Adipocyte (in vitro differentiated cells): ENCODE data around the gene ACADVL.
A peak's percentile ranks its signal among the peaks of the same experiment; 100 is the strongest.

Experiments used
- DNase-seq: peaks from one replicate; pipeline ENCODE4 v3.0.0-alpha.2; 2015; ENCODE audit warnings: low read depth
- H3K27me3 ChIP-seq: replicated peaks from 2 replicates; pipeline ENCODE4 v1.7.0; 2013; ENCODE audit warnings: mild to moderate bottlenecking, low read length, moderate library complexity; ENCODE audit not compliant: control insufficient read depth, insufficient read depth
- H3K36me3 ChIP-seq: 2 replicates; pipeline ENCODE4 v1.7.0; 2013; ENCODE audit warnings: low read length, mild to moderate bottlenecking, moderate library complexity; ENCODE audit not compliant: control insufficient read depth, insufficient read depth, severe bottlenecking
- H3K4me1 ChIP-seq: 2 replicates; pipeline ENCODE4 v1.7.0; 2013; ENCODE audit warnings: mild to moderate bottlenecking, low read length, moderate library complexity; ENCODE audit not compliant: control insufficient read depth, insufficient read depth
- H3K4me3 ChIP-seq: 2 replicates; pipeline ENCODE4 v1.7.0; 2013; ENCODE audit warnings: mild to moderate bottlenecking, low read length, moderate library complexity
- H3K9ac ChIP-seq: 2 replicates; pipeline ENCODE4 v1.7.0; 2013; ENCODE audit warnings: mild to moderate bottlenecking, low read length, moderate library complexity
- H3K9me3 ChIP-seq: 2 replicates; pipeline ENCODE4 v1.7.0; 2013; ENCODE audit warnings: mild to moderate bottlenecking, low read length, moderate library complexity; ENCODE audit not compliant: control insufficient read depth

Gene ACADVL

DNA sequence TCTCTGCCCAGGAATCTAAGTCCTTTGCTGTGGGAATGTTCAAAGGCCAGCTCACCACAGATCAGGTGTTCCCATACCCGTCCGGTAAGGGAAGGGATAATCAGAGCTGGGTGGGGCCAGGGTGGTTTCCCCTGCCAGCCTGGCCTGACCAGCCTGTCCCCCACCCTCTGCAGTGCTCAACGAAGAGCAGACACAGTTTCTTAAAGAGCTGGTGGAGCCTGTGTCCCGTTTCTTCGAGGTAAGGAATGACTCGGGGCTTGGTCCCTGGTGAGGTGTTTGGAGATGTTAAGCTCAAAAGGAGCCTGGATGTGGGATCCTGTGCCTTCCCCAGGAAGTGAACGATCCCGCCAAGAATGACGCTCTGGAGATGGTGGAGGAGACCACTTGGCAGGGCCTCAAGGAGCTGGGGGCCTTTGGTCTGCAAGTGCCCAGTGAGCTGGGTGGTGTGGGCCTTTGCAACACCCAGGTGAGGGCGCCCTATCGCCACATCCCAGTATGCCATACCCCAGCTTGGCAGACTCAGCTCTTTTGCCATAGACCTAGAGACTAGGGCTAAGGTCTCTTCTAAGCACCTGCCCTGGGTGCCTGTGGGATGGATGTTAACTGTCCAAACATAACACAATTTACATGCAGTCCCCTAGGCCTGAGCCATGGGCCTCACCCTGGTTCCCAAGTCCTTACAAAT, 997 bp downstream of the ACADVL start:
- Histone ChIP-seq H3K9ac (peak overlapping the region; percentile 98), H3K27me3 (no peaks in the 10 kb centered on the region), H3K4me1 (peaks cover 65% of the 10 kb centered on the region), H3K9me3 (no peaks in the 10 kb centered on the region), H3K36me3 (peaks cover 40% of the 10 kb centered on the region), H3K4me3 (peak overlapping the region; percentile 92)
- peak; percentile 68 for DNase-seq

DNA sequence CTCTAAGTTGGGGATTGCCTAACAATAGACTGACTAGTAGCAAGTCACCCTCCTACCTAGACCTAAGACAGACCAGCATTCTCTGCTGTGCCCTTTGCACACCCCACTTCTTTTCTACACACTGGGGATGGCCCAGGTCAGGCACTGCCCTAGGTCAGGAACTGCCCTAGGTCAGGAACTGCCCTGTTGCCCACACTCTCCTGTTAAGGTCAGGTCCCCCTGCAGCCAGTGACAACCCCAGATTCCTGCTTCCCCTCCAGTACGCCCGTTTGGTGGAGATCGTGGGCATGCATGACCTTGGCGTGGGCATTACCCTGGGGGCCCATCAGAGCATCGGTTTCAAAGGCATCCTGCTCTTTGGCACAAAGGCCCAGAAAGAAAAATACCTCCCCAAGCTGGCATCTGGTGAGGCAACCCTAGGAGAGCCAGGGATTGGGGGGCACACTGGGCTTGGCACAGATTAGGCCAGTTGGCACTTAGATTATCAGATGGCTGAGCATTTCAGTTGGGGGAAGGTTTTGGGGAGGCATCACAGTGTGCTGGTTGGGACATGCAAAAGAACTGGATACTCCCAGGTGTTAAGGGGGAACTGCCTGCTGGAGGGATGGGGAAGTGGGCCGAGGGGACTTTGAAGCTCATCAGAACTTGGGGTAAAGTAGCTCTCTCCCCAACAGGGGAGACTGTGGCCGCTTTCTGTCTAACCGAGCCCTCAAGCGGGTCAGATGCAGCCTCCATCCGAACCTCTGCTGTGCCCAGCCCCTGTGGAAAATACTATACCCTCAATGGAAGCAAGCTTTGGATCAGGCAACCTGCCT, 1.7 kb downstream of the ACADVL start:
- peaks cover 47% of the 10 kb centered on the region for H3K36me3 ChIP-seq
- no peaks in the 10 kb centered on the region for H3K27me3 ChIP-seq
- peak overlapping the region; percentile 98 for H3K9ac ChIP-seq
- DNase-seq, result no peak
- peak overlapping the region; percentile 92 for H3K4me3 ChIP-seq
- peaks cover 58% of the 10 kb centered on the region for H3K4me1 ChIP-seq
- no peaks in the 10 kb centered on the region for H3K9me3 ChIP-seq

DNA sequence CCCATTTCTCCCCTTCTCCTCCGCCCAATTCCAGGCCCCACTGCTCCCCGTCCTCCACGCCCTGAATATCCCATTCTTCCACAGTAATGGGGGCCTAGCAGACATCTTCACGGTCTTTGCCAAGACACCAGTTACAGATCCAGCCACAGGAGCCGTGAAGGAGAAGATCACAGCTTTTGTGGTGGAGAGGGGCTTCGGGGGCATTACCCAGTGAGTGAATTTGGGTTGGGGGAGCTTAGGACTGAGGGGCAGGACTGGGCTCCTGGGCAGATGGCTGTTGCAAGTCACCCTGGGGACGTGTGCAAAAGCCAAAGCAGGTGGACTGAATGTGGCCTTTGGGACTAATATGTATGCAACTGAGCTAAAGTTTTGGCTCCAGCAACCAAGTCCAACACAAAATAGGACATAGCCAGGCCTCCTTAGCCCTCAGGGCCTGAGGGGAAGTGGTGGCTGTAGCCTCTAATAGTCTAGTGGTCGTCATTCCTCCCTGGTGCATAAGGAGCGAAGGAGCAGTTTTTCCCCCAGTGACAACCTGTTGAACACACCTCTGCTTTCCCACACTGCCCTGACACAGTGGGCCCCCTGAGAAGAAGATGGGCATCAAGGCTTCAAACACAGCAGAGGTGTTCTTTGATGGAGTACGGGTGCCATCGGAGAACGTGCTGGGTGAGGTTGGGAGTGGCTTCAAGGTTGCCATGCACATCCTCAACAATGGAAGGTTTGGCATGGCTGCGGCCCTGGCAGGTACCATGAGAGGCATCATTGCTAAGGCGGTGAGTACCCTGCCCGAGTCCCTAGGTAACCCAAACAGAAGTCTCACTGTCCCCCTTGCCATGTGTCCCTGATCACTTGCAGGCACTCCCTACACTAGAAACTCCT, 2.6 kb downstream of the ACADVL start:
- H3K4me1 ChIP-seq, result peaks cover 54% of the 10 kb centered on the region
- DNase-seq, result no peak
- H3K4me3 ChIP-seq, result no peak overlapping the region
- H3K9ac ChIP-seq, result peak overlapping the region; percentile 98
- H3K36me3 ChIP-seq, result peaks cover 56% of the 10 kb centered on the region
- H3K9me3 ChIP-seq, result no peaks in the 10 kb centered on the region
- no peaks in the 10 kb centered on the region for H3K27me3 ChIP-seq

DNA sequence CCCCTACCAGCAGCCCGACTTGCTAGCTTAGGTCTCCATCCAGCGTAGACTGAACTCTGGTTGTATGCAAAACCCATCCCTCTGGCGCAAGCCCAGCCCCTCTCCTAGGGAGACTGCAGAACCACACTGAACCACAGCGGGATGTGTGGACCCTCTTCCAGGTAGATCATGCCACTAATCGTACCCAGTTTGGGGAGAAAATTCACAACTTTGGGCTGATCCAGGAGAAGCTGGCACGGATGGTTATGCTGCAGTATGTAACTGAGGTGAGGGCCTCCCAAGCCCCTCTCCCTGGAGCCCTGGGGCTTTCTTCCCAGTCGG, 3.2 kb downstream of the ACADVL start:
- Histone ChIP-seq H3K36me3 (peaks cover 61% of the 10 kb centered on the region), H3K4me1 (peaks cover 50% of the 10 kb centered on the region), H3K9ac (no peak overlapping the region), H3K4me3 (no peak overlapping the region), H3K27me3 (no peaks in the 10 kb centered on the region), H3K9me3 (no peaks in the 10 kb centered on the region)
- no peak for DNase-seq

DNA sequence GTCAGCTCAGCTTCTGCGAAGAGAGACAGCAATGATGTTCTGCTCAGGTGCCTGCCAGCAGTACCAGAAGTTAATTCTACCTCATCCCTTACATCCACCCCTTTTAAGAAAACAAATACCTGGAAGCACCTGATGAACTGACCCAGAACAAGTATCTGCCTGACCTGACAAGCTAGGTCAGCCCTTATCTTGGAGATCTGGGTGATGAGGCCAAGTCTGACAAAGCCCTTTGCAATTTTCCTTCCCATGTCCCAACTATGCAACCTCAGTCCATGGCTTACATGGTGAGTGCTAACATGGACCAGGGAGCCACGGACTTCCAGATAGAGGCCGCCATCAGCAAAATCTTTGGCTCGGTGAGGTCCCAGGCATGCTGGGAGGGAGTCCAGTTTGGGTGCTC, 3.6 kb downstream of the ACADVL start:
- Histone ChIP-seq H3K4me1 (peaks cover 49% of the 10 kb centered on the region), H3K9me3 (no peaks in the 10 kb centered on the region), H3K36me3 (peaks cover 66% of the 10 kb centered on the region), H3K27me3 (no peaks in the 10 kb centered on the region), H3K9ac (peak overlapping the region; percentile 23), H3K4me3 (no peak overlapping the region)
- no peak for DNase-seq

DNA sequence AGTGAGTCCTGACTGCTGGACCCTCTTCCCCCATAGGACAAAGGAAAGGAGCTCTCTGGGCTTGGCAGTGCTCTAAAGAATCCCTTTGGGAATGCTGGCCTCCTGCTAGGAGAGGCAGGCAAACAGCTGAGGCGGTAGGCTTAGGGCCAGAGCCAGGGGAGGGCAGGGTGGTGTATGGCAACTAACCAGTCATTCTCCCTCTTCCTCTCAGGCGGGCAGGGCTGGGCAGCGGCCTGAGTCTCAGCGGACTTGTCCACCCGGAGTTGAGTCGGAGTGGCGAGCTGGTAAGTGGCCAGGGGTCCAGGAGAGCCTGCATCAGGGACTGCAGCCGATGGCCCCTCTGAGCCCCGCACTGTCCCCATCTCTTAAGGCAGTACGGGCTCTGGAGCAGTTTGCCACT, 4.4 kb downstream of the ACADVL start:
- Histone ChIP-seq H3K27me3 (no peaks in the 10 kb centered on the region), H3K36me3 (peaks cover 73% of the 10 kb centered on the region), H3K9ac (peak overlapping the region; percentile 23), H3K9me3 (no peaks in the 10 kb centered on the region), H3K4me1 (peaks cover 44% of the 10 kb centered on the region), H3K4me3 (no peak overlapping the region)
- DNase-seq, result no peak

DNA sequence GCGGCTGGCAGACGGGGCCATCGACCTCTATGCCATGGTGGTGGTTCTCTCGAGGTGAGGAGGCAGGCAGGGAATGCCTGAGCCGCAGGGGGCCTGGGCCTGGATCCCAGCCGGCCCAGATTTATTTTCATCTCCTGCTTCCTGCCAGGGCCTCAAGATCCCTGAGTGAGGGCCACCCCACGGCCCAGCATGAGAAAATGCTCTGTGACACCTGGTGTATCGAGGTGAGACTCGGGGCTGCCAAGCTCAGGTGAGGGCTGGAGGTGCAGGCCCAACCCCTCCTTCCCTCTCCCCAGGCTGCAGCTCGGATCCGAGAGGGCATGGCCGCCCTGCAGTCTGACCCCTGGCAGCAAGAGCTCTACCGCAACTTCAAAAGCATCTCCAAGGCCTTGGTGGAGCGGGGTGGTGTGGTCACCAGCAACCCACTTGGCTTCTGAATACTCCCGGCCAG, 4.9 kb downstream of the ACADVL start:
- peaks cover 39% of the 10 kb centered on the region for H3K4me1 ChIP-seq
- no peak overlapping the region for H3K4me3 ChIP-seq
- H3K9me3 ChIP-seq, result no peaks in the 10 kb centered on the region
- no peak overlapping the region for H3K9ac ChIP-seq
- H3K36me3 ChIP-seq, result peaks cover 79% of the 10 kb centered on the region
- DNase-seq, result no peak
- no peaks in the 10 kb centered on the region for H3K27me3 ChIP-seq

DNA sequence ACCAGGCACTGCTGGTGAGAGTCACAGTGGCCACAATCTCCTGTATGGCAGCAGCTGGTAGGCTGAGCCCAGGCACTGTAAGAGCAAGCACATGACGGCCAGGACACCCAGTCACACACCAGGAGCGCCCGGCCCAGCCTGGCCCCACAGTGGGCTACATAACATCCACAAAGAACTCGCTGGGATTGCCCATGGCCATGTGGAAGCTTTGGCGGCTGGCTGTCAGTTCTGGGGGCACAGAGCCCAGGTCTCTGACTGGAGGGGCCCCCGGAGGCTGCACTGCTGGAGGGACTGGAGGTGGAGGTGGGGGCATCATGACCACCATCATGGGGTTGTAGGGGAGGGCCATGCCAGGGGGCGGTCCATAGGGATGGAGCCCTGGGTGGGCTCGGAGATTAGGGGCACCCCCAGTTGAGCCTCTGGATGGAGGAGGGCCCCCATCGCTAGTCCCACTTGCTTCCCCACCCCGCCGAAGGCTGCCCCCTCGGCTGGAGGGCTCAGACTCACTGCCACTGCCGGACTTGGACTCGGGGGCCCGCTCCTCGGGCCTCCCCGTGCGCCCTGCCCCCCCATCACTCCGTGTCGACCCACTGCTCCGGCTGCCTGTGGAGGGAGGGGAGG, 6.1 kb downstream of the ACADVL start:
- DNase-seq, result no peak
- Histone ChIP-seq H3K9me3 (no peaks in the 10 kb centered on the region), H3K4me1 (peaks cover 34% of the 10 kb centered on the region), H3K4me3 (no peak overlapping the region), H3K36me3 (peaks cover 88% of the 10 kb centered on the region), H3K9ac (no peak overlapping the region), H3K27me3 (no peaks in the 10 kb centered on the region)

- Histone ChIP-seq H3K9me3 (no peaks in the 10 kb centered on the region), H3K27me3 (no peaks in the 10 kb centered on the region), H3K4me3 (no peak overlapping the region), H3K36me3 (peaks cover 83% of the 10 kb centered on the region), H3K4me1 (peaks cover 26% of the 10 kb centered on the region), H3K9ac (no peak overlapping the region)
- DNase-seq, result no peak
These were observed 7.3 kb downstream of the ACADVL start for GRCh38 chr17:7226721-7227710.

DNA sequence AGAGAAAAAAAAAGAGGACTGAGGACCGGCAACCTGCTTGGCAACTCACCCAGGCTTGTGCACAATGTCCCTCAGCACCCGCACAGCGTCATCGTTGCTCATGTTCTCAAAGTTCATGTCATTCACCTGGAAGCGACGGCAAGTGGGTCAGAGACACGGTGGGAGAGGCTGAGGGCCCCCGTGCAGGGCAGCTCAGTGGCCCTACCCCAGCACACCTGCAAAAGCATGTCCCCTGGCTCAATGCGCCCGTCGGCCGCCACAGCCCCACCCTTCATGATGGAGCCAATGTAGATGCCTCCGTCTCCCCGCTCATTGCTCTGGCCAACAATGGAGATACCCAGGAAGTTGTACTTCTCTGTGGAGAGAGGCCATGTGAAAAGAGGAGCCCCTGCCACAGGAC, 9.2 kb downstream of the ACADVL start:
- H3K4me3 ChIP-seq, result no peak overlapping the region
- no peak for DNase-seq
- no peak overlapping the region for H3K9ac ChIP-seq
- no peaks in the 10 kb centered on the region for H3K9me3 ChIP-seq
- no peaks in the 10 kb centered on the region for H3K27me3 ChIP-seq
- H3K4me1 ChIP-seq, result peaks cover 20% of the 10 kb centered on the region
- H3K36me3 ChIP-seq, result peaks cover 64% of the 10 kb centered on the region
